NCI-H146 (cell line): ENCODE data around the gene TRPV5.
"Not testable (repeated sequence)": the region's sequence is repeated elsewhere in the genome, so short reads cannot be mapped to it uniquely, and the experiment has no call there.

Experiments
- DNase-seq: peaks from one replicate; lab custom pipeline; 2025; lab: John Stamatoyannopoulos, UW

Gene TRPV5

DNA sequence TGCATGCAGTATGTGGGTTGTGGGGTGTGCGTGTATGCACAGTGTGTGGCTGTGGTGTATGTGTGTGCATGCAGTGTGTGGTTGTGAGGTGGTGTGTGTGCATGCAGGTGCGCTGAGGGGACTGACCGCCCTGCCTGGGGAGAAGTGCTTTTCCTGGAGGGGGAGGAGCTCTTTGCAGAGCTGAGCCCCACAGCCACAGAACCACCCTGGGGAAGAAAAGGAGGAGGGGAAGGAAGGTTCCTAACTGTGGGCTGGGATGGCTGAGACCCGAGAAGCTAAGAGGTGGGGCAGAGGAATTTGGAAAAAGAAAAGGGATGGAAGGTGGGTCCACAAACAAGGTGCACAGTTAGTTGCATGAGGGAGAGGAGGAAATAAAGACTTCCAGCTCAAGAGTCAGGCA lies at the start of gene TRPV5:
Gene TRPV5 (minus strand): TSS at position 123 of the 400 bp plus-strand sequence. CDS start 287 bp downstream, outside the sequence.
- DNase-seq = no peak

DNA sequence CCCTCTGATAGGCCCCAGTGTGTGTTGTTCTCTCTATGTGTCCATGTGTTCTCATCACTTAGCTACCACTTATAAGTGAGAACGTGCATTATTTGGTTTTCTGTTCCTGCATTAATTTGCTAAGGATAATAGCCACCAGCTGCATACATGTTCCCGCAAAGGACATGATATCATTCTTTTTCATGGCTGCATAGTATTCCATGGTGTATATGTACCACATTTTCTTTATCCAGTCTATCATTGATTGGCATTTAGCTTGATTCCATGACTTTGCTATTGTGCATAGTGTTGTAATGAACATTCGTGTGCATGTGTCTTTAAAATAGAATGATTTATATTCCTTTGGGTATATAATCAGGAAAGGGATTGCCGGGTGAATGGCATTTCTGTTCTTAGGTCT lies 44.9 kb upstream of the TRPV5 start:
- not testable (repeated sequence) for DNase-seq

DNA sequence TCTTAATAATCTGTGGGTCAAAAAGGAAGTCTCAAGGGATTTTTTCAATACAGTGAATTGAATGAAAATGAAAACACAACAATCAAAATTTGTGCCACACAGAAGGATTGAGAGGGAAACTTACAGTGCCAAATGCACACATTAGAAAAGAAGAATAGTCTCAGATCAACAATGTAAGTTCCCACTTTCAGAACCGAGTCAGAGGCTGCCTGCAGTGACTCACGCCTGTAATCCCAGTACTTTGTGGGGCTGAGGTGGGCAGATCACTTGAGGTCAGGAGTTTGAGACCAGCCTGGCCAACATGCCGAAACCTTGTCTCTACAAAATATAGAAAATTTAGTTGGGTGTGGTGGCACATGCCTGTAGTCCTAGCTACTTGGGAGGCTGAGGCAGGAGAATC lies 41.1 kb upstream of the TRPV5 start:
- DNase-seq = no peak

DNA sequence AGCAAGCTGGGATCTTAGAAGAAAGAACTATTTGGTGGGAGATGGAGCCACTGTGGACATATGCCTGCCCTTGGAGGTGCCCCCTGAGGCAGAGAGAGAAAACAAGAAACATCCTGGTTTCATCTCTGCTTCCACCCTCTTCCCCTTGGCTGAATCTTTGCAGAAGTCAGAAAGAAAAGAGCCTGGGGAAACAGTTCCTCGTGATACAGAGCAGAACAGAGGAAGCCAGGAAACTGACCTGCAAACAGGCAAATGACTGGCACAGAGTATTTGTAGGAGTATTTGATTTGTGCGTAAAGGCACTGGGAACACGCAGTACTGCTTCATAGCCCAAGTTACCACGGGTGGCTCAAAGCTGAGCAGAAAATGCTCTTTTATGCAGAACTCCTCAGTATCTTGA lies 35.6 kb upstream of the TRPV5 start:
- no peak for DNase-seq

DNA sequence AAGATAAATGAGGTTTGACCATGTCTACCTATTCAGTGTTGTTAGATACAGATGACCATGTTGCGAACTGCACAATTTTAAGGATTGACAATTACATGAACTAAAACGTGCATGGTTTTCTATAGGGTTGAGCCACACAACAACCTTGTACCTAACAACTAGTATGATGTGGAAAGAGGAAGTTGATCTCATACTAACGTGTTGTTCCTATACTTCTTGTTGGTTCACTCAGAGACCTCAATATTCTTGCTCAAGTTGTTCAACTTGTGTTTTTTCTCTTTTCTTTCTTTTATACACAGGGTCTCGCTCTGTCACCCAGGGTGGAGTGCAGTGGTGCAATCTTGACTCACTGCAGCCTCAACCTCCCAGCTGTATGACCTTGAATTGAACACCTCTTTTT lies 34.7 kb upstream of the TRPV5 start:
- DNase-seq = no peak

DNA sequence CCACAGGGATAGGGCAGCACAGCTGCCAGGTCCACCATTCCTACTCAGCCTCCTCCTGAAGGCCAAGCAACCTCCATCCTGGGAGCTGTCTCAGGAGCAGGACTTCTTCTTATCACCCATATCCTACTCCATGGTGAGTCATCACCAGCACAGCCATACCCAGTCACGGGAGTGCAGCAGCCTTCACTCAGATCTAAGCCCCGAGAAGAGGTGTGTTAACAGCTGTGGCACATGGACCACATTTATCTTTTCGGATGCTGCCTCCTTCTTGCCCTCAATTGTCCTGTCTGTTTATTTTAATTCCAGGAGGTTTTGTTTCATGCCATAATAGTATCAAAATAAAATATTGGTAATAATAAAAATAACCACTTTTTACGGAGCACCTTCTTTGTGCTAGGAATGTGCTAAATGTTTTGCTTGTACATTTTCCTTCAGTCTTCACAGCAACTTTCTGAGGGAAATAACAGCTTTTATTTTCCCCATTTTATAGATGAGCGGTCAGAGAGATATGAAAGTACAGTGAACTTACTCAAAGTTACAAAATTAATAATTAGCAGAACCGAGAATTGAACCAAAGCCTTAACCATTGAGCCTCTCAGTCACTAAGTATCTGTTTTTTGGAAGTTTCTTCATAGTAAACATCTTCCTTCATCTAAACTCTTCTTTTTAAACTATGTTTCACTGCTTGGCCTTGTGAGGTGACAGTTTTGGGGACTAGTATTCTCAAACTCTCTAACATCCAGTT lies 31.1 kb upstream of the TRPV5 start:
- DNase-seq = no peak

DNA sequence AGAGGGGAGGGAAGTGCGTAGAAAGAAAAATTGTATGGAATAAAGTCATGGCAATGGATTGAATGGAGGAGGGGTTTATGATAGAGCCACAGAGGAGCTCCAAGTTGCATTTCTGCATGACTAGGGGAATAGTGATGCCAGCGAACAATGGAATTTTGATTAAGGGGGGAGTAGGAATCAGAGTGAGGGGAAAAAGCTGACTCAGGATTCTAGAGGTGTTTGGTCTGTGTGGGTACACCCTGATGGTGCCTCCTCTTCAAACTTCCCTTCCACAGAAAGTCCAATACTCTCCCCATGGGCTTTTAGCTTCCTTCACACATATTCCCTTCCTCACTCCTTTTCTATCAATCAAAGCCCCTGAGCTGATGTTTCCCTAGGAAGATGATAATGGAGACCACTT lies 30.4 kb upstream of the TRPV5 start:
- no peak for DNase-seq

DNA sequence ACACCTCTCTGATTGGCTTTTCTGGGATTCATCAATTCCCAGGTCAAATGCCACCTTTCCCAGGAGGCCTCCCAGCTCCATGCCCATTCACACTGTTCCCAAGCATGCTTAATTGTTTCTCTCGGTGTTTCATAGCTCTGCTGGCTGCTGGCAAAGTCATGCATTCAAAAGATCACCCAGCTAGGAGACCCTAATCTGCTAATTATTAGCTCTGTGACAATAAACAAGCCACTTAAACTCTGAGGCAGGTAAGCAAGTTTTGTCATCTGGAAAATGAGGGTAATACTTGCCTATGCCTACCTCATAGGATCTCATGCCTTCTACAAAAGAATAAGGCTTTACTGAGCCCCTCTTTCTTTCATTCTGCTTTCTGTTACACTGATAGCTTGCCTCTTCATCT lies 29.4 kb upstream of the TRPV5 start:
- DNase-seq = no peak

DNA sequence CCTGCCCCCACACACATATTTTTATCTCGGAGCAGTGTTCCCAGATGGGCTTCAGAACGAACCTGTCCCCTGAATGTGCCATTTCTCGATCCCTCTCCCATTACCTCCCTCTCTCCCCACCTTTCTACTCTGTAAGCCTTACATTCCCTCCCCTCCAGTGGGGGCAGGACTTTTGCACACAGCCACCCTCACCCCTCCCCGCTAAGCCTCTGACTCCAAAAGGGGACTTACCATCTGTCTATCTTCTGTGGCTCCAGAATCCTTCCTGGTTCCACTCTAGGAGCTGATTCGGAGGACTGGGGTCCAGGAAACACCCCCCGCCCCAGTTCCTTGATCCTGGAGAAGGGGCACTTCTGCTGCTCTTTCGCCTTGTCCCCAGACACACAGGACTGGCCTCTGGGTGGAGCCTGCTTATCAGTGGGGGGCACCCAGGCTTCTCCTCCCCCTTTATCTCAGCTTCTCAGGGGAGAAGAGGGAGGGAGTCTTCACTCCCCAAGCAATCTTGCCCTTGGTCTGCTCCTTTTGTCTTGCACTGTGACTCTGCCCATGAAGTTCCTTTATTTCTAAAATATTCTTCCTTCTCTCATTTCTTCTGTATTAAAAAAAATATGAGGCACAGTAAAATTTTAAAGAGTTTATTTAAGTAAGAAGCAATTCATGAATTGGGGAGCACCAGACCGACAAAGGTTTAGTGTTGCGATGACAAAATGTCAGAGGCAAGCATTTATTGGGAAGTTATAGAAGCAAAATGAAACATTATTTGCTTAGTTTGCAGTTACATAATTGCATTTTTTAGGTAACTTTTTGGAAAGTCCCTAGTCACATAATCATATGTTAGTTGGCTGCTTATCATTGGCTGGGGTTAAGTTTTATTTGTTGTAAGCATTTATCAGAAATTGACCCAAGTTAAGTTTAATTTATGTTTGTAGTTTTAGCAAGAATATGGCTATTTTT lies 28.7 kb upstream of the TRPV5 start, which contains the start of gene KEL:
Gene KEL (minus strand): TSS at position 391 of the 954 bp plus-strand sequence. CDS start 157 bp downstream, at position 234.
- no peak for DNase-seq

DNA sequence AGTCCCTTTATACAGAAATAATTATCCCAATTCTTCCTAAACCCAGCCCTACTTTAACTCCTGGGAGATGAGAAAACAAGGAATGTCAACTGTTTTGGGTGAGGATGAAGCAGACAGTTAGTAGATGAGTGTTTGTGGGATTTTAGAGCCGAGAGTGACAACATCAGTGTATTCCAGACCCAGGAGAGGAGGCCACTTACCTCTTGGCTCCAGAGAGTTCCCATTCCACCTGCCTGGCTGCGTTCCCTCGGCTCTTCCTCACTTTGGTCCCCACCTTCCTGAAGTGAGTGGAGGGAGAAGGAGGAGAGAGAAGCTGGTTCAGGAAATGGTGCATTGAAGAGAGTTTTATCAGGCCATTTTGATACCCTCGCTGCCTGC lies 28.0 kb upstream of the TRPV5 start:
- no peak for DNase-seq

DNA sequence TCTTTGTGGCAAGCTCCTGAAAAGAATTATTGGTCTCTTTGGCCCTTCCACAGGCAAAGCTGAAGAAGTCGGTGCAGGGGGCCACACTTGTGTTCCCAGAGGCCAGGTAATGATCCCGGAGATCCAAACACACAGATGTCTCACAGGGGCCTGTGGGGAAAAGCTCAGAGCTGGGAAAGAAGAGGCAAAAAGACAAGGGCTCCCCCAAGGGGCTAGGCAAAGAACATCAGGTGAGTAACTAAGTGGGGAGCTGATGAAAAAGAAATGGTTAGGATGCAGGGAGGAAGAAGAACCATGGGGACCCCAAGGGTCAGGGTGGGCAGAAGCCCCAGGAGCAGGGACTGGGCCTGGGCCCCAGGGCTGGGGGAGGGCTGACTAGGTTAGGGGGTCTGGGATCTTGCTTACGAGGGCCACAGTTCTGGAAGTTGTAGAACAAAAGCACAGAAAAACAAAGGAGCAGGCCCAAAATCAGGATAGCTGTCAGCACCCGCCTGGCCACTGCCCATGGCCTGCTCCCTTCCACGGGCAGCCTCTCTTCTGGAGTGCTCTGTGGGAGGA lies 27.5 kb upstream of the TRPV5 start:
- no peak for DNase-seq

DNA sequence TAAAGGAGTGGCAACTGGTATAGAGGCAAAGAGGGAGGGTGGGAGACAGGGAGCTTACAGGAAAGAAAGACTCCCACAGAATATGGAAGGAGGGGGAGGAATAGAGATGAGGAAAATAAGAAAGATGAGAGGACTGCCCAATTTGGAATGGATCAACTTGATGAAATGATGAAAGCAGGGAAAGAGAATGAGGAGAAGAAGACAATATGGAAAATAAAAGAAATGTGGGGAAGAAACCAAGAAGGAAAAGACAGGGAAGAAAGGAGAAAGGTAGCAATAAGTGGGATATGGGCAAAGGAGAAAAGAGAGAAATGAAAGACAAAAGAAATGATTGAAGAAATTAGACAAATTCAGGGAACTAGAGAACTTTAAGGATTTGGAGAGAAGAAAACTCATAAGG lies 25.7 kb upstream of the TRPV5 start:
- no peak for DNase-seq

DNA sequence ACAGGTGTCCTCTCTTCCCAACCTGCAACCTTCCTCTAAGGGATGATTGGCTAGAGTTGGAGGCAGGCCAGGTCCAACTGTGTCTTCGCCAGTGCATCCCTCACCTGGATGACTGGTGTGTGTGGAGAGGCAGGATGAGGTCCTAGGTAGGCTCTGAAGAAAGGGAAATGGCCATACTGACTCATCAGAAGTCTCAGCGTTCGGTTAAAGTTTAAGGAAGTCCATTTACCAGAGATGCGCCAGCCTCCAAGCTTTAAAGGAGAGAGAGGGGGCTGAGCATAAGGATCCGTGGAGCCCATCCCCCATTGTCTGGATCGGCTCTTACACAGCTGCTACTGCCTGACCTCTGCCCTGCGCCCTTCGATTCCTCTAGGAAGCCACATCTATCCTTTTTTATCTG lies 24.2 kb upstream of the TRPV5 start:
- DNase-seq = no peak

DNA sequence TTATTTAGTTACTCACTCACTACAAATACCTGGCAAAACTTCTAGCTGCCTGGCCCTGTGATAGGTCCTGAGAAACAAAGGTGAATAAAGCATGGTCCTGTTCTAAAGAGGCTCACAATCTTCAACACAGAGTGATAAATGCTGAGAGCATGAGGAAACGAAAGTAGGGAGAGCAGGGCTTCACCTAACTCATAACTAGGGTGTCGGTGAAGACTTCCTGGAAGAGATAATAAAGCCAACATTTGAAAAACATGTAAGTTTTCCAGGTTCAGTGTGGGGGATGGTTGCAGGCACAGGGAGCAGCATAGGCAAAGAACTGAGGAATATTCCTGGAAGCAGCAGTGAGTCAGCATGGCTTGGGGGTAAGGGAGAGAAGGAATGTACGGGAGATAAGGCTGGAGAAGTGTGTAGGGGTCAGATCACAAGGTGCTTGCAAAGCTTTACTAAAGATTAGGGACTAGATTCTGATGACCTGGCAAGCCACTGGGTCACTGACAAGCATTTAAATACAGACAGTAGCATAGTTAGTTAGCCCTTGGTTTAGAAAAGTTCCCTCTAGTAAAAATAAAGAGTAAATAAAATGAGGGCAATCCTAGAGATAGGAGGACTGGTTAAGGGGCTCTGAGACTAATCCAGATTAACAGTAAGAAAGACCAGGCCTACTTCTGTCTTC lies 23.5 kb upstream of the TRPV5 start:
- DNase-seq = no peak

DNA sequence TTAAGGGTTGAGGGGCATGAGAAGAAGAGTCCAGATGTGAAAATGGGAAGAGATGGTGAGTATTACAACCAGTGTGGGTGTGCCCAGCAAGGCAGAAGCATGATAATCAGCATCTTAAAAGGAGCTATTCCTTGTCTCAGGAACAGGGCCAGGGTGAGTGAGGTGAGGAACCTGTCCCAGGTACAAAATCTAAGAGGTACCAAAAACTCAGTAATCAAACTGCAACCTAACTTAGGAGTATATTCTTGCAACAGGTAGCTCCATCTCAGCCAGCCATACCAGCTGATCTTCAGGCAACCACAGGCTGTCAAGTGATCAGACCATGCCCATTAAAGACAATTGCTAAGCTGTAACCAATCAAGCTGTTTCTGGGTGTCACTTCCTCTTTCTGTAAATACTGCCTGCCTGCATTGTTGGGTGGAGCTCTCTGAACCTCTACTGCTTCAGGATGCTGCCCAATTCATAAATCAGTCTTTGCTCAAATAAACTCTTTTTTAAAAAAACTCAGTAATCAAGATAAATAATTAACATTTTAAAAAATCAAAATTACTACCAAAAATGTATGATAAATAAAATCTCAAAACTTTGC lies 21.2 kb upstream of the TRPV5 start:
- DNase-seq = no peak

DNA sequence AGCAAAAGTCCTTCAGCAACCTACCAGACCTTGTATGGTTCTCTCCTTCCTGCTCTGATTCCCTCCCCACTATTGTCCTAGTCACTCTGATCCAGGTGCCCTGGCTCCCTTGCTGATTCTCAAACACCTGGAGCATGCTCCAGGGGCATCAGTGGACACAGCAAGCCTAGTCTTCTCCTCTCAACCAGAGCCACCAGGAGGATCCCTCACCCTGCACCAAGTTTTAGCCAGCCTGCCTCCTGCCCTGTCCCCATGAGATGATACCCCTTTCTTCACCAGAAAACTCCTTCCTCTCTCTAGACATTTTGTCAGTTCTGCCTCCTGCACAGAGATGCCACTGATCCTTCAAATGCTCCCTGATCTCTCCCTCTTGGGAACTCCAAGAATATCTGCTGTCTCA lies 16.7 kb upstream of the TRPV5 start:
- DNase-seq = no peak

DNA sequence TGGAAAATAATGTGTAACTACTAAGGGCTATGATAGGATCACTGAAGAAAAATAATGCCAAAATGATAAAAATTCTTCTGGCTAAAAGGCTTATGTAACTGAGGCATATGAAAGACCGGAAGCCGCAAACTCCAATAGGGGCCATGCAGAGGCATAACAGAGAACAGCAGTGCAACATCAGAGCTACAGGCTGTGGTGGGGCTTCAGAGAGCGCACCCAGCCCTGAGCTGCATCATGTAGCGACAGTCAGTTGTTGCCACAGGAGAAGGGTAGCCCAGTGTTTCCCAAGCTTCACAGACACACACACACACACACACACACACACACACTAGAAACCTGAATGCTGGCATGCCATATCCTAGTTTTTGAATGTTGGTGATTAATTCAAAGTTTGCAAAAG lies 15.1 kb upstream of the TRPV5 start:
- no peak for DNase-seq

DNA sequence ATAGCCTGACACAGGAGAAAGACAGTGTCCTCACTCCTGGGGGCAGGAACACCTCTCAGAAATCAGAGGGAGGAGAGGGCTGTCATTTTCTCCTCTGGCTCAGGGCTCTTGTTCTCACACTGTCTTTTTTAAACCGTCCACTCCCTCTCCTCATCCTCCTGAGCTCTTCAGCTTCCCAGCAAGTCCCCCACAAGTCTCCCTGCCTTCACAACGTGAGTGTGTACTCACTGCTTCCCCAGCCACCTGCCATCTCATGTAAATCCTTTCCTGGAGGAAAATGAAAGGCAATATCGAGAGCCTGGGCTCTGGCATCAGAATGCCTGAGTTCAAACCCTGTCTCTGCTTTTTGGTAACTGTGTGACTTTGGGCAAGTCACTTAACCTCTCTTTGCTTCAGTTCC lies 11.5 kb upstream of the TRPV5 start:
- DNase-seq = no peak

DNA sequence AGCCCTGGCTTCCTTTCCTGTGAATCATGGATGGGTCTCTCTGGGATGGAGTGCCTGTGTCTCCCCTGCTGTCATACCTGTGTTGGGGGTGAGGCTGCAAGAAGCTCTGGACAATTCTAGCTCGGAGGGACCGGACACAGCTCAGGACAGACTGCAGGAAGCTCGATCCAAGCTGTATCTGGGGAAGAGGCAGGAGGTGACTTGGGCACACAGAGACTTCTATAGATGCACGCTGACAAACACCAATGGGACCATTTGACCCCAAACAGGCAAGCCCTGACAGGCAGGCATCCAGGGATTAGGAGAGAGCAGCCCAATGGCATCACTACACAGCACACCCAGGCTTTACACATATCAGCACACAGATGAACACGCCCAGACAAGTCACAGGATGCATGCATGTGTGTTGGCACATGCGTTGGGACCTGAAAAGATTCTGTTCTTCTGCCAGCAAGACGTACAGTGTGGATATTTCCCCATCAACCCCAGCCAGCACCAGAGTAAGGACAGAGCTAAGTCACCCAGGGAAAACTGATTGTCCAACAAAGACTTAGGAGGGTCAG lies 10.2 kb upstream of the TRPV5 start:
- DNase-seq = no peak

DNA sequence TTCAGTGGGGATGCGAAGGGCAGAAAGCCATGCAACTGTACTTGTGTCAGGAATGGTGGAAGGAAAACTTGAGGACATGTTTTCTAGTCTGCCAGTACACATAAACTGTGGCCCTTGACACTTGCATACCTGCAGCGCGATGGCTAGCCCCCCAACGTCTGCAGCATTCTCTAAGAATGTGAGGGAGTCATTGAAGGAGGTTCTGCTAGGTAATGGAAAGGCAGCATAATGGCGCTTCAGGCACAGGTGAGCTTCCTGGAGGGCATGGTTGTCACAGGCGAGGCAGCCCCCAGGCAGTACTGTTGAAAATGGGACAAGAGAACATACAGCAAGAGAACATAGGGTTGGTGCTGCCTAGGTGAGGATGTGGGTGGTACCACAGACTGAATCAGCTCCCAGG lies 9.2 kb upstream of the TRPV5 start:
- no peak for DNase-seq

DNA sequence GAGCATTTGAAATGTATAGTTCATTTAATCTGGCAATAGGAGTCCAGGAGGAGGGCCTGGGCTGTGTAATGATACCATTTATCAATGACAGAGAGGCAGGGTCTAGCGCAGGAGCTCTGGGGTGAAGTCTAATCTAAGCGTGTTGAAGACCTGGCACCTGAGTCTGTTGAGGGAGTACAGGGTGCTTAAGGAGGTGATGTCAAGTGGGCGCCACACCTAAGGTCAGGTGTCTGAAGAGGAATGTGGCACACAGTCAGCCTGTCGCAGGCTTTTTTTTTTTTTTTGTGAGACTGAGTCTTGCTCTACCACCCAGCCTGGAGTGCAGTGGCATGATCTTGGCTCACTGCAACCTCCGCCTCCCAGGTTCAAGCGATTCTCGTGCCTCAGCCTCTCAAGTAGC lies 8.0 kb upstream of the TRPV5 start:
- DNase-seq = no peak
